K562 (cell line): ENCODE measurements around the gene EEF1A2. TPM values are rescaled to one million over a fixed set of nuclear protein-coding genes. Genes with fewer than 3 reads are reported as not detected.

Experiments used
- BACH1 ChIP-seq: fragments of 200-800 bp; sonication (Bioruptor generic); IDR thresholded peaks from 2 replicates; pipeline ENCODE4 v1.6.1; 2016; ENCODE audit warnings: missing genetic modification characterization, missing compliant biosample characterization
- BRD9 ChIP-seq: fragments of 450-650 bp; IDR thresholded peaks from 2 replicates; pipeline ENCODE4 v1.6.1; 2018; ENCODE audit warnings: low read depth; ENCODE audit not compliant: partially characterized antibody
- CREB1 ChIP-seq, 2 experiments: sonication (generic) in 1 of 2; formaldehyde crosslinking in 1 of 2; IDR thresholded peaks; 2 replicates each; pipeline versions ENCODE4 v1.6.1 to v1.8.0; 2012 to 2022; ENCODE audit warnings: inconsistent platforms in 1 of 2, mild to moderate bottlenecking in 1 of 2, missing genetic modification reagents in 1 of 2, moderate library complexity in 1 of 2
- ELK3 ChIP-seq: fragments of 450-650 bp; formaldehyde crosslinking; IDR thresholded peaks from 2 replicates; pipeline ENCODE4 v1.4.0; 2020; ENCODE audit warnings: mild to moderate bottlenecking
- ETV5 ChIP-seq: sonication (generic); formaldehyde crosslinking; IDR thresholded peaks from 2 replicates; pipeline ENCODE4 v1.4.0; 2020; ENCODE audit warnings: low read depth, mild to moderate bottlenecking, missing genetic modification reagents
- HNRNPL ChIP-seq: fragments of 200-400 bp; formaldehyde crosslinking; IDR thresholded peaks from 2 replicates; pipeline ENCODE4 v1.6.1; 2017; ENCODE audit warnings: low read depth, mild to moderate bottlenecking, low read length
- NUFIP1 ChIP-seq: fragments of 450-650 bp; IDR thresholded peaks from 2 replicates; pipeline ENCODE4 v1.6.1; 2018; ENCODE audit not compliant: partially characterized antibody
- PHB ChIP-seq: fragments of 250-450 bp; sonication (Bioruptor Pico); IDR thresholded peaks from 2 replicates; pipeline ENCODE4 v1.5.0; 2021
- POLR2G ChIP-seq: fragments of 200-400 bp; formaldehyde crosslinking; IDR thresholded peaks from 2 replicates; pipeline ENCODE4 v1.6.1; 2017; ENCODE audit warnings: low read depth, mild to moderate bottlenecking, antibody characterized with exemption, low read length, moderate library complexity
- PYGO2 ChIP-seq: fragments of 450-650 bp; IDR thresholded peaks from 2 replicates; pipeline ENCODE4 v1.6.1; 2016; ENCODE audit warnings: mild to moderate bottlenecking, missing genetic modification characterization, moderate library complexity, missing compliant biosample characterization
- RAD51 ChIP-seq: fragments of 450-650 bp; IDR thresholded peaks from 2 replicates; pipeline ENCODE4 v1.7.1; 2016; ENCODE audit warnings: low read depth, mild to moderate bottlenecking, borderline replicate concordance
- RERE ChIP-seq: sonication (generic); formaldehyde crosslinking; IDR thresholded peaks from 2 replicates; pipeline ENCODE4 v1.8.0; 2023; ENCODE audit warnings: missing genetic modification reagents, mild to moderate bottlenecking, borderline replicate concordance
- SIX5 ChIP-seq, 2 experiments: IDR thresholded peaks; 2 replicates each; pipeline ENCODE4 v1.6.1; 2011; ENCODE audit warnings: low read length in 2 of 2, borderline replicate concordance in 1 of 2, low read depth in 1 of 2, mild to moderate bottlenecking in 1 of 2, moderate library complexity in 1 of 2; ENCODE audit not compliant: insufficient read depth in 1 of 2
- SOX6 ChIP-seq: fragments of 450-650 bp; IDR thresholded peaks from 2 replicates; pipeline ENCODE4 v1.6.1; 2014; ENCODE audit warnings: mild to moderate bottlenecking
- SRF ChIP-seq, 2 experiments: fragments of 250-450, 450-650 bp in 1 of 2; sonication (Bioruptor Pico) in 1 of 2; sonication (generic) in 1 of 2; formaldehyde crosslinking; IDR thresholded peaks; 2 replicates each; pipeline versions ENCODE4 v1.5.0 to v1.5.1; 2020 to 2022; ENCODE audit warnings: mild to moderate bottlenecking in 1 of 2, missing genetic modification reagents in 1 of 2
- TEAD1 ChIP-seq, 2 experiments: fragments of 450-650 bp in 1 of 2; sonication (generic) in 1 of 2; formaldehyde crosslinking; IDR thresholded peaks; 2 replicates each; pipeline versions ENCODE4 v1.4.0 to v1.8.0; 2020 to 2022; ENCODE audit warnings: mild to moderate bottlenecking in 2 of 2, missing genetic modification reagents in 1 of 2
- ZBTB49 ChIP-seq: sonication (generic); formaldehyde crosslinking; IDR thresholded peaks from 2 replicates; pipeline ENCODE4 v1.8.0; 2022; ENCODE audit warnings: missing genetic modification reagents, mild to moderate bottlenecking, borderline replicate concordance
- ZBTB8A ChIP-seq: fragments of 450-650 bp; IDR thresholded peaks from 2 replicates; pipeline ENCODE4 v1.6.1; 2018; ENCODE audit warnings: mild to moderate bottlenecking, moderate library complexity; ENCODE audit not compliant: partially characterized antibody
- ZNF134 ChIP-seq: fragments of 250-450 bp; sonication (Bioruptor Pico); conservative IDR thresholded peaks from 2 replicates; pipeline ENCODE4 v1.4.0; 2020
- ZNF324 ChIP-seq: fragments of 250-450 bp; sonication (Bioruptor Pico); IDR thresholded peaks from 2 replicates; pipeline ENCODE4 v1.4.0; 2020; ENCODE audit warnings: mild to moderate bottlenecking
- ZNF445 ChIP-seq: fragments of 250-450 bp; sonication (Bioruptor Pico); IDR thresholded peaks from 2 replicates; pipeline ENCODE4 v1.4.0; 2020; ENCODE audit warnings: low read depth, mild to moderate bottlenecking, moderate library complexity
- polyA plus RNA-seq, 8 experiments: library from polyadenylated mRNA; depleted of rRNA in 4 of 8; stranded (reverse) in 5 of 8; unstranded in 3 of 8; fragments of >200 nt; fragmentation: Nextera tagmentation in 2 of 8; fragmentation: Illumina TruSeq in 1 of 8; extraction: Ambion mirVana in 2 of 8; extraction: Trizol in 1 of 8; gene quantifications; 2 replicates each; pipeline versions ENCODE4 v1.2.1 to v1.2.3, GENCODE V29; 2011 to 2014; ENCODE audit warnings: inconsistent platforms in 1 of 8, missing spikeins in 1 of 8
- total RNA-seq, 7 experiments: library from RNA; depleted of rRNA in 6 of 7; stranded (reverse); fragments of >200 nt in 6 of 7; fragmentation: Illumina TruSeq in 2 of 7; extraction: Trizol in 2 of 7; gene quantifications; 2 replicates each; pipeline versions ENCODE4 v1.2.1 to v1.2.3, GENCODE V29; 2011 to 2021; ENCODE audit warnings: low replicate concordance in 1 of 7

The EEF1A2 gene
- total and polyA plus RNA-seq, 9 of the 15 experiments (the other 6 are each of a cell fraction or from before 2014, with no cell fraction given): 0.04 to 29.6 (median 11.5) TPM

GRCh38 chr20:63520504-63520933, 21.6 kb upstream of the EEF1A2 start, which contains the start of gene PPDPF (continued):
- TF ChIP-seq RERE (CRISPR knock-in tag) (no peak), BACH1 (no peak), ELK3 (CRISPR knock-in tag) (no peak), HNRNPL (no peak; the same call in 1 of the 2 replicates), BRD9 (no peak), TEAD1 (CRISPR knock-in tag; IDR thresholded peaks at IDR 0.05) (no peak), SOX6 (no peak), NUFIP1 (no peak), ZNF134 (CRISPR knock-in tag) (no peak), ZBTB8A (no peak), POLR2G (peak; percentile 89), ZNF445 (CRISPR knock-in tag) (no peak), PHB (no peak), ZBTB49 (CRISPR knock-in tag) (no peak), ETV5 (CRISPR knock-in tag) (no peak), ZNF324 (CRISPR knock-in tag) (no peak), SRF (CRISPR knock-in tag; IDR thresholded peaks at IDR 0.05) (no peak), CREB1 (IDR thresholded peaks at IDR 0.05) (peak; percentile 79), CREB1 (CRISPR knock-in tag; IDR thresholded peaks at IDR 0.05) (peak; percentile 74), RAD51 (no peak), SIX5 (IDR thresholded peaks at IDR 0.05; ENCODE audit: borderline replicate concordance in 1 of 2, insufficient read depth in 1 of 2, low read depth in 1 of 2, low read length in 2 of 2) (no peak), PYGO2 (tag) (no peak)
